HL-60/S4 (cell line): ENCODE results near the gene EYA2.

Source experiments
- in situ Hi-C: fragments of 300-500 bp; cut with MboI; formaldehyde crosslinking; loops from 2 replicates; pipeline ENCODE4 v1.14.3; 2022; ENCODE audit warnings: low sequenced_read_pairs

The EYA2 gene

DNA sequence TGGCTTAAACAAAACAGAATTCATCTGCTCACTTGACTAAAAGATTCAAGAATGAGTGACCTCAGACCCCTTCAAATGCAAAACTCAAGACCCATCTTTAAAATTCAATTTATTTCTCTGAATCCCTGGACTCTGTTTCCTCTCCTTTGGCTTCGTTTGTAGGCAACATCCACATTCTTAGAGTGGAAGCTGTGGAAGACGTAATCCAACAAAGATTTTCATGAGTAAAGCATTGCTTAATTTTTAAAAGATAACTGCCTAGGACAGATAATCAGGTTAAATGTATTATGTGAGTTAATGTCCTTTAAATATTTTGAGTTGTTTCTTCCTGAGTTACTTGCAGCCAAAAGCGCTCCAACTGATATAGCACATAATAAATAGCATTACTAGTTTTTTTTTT, 297.3 kb downstream of the EYA2 start:
- in situ Hi-C loops: no loop called here

DNA sequence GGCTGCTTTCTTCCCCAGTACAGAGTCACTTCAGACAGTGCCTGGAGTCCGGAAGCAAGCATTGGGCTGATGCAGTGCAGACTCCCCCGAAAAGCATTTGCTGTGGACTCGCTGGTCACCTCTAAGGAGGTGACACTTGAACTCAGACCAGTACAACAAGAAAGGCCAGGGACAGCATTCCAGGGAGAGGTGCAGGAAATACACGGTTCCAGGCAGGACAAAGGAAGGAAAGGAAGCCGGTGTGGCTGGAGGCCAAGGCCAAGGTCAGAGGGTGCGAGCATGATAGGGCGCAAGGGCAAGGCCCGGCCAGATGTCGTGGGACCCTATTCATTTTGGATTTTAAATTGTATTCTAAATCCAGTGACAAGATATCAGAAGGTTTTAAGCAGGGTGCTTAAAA, 300.9 kb downstream of the EYA2 start:
- in situ Hi-C loops: loop anchor here (5.0 kb wide), 1 partner anchor 187 kb away; no protein-coding TSS in a partner anchor

DNA sequence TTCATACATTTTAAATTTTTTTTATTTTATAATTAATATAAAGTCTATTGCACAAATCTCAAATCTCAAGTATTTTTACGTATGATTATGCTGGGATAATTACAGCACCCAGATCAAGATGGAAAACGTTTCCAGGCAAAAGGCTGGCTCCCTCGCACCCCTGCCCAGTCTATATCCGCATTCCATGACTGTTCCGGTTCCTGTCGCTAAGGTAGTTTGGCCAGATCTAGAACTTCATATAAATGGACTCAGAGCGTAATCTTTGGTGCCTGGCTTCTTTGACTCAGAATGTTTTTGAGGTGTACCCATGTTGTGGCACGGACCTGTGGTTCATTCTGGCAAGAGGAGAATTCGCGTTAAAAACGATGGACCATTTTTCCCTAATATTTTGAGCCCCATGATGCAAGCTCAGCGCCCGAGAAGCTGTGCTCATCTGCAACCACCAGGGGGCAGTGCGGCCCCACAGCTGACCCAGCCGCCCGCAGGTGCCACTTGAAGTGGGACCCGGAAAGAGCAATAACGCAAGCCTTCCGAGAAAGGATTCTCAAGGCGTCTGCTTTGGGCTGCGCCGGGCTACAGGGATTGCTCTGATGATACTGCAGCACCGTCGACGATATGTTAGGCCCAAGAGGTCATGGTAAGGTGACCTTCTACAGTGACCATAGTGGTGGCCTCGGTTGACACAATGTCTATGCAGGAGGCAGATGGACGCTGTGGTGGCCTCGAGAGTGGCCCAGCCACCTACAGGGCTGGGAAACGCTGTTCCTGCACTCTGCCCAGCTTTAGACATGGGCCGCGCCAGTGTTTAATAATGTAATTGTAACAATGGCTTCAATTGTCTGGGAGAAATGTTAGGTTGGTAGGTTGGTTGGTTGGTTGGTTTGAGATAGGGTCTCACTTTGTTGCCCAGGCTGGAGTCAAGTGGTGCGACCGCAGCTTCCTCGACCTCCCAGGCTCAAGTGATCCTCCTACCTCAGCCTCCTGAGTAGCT, 301.7 kb downstream of the EYA2 start:
- in situ Hi-C loops: loop anchor here (5.0 kb wide), 1 partner anchor 186 kb away; no protein-coding TSS in a partner anchor

DNA sequence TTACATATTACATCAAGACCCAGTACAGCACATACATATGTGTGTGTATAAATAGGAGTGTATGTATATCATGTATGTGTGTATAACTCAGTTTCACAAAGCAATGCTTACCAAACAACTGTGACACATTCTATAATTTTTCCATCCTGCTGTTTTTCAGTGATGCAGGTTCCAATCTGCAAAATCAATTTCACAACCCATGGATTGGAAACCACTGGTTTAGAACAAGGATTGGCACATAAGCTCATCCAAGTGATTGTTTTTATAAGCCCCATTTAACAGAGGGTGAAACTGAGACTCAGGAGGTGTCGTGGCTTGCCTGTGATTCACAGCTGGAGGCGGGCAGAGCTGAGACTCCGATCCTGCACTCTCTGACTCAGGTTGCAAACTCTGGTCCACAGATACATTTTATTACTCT, 303.6 kb downstream of the EYA2 start:
- in situ Hi-C loops: loop anchor here (5.0 kb wide), 1 partner anchor 184 kb away; no protein-coding TSS in a partner anchor

DNA sequence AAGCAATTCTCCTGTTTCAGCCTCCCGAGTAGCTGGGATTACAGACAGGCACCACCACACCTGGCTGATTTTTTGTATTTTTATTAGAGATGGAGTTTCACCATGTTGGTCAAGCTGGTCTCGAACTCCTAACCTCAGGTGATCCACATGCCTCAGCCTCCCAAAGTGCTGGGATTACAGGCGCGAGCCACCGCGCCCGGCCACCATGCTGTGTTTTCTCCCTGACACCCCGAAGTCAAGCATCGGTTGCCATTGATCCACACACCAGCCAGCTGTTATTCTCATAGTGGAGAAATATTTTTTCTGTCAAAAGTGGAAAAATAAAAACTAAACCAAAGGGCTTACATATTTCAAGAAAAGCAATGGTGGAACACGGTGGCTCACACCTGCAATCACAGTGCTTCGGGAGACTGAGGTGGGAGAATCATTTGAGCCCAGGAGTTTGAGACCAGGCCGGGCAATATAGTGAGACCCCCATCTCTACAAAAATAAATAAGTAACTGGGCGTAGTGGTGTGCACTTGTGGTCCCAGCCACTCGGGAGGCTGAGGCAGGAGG, 304.4 kb downstream of the EYA2 start:
- in situ Hi-C loops: loop anchor here (5.0 kb wide), 1 partner anchor 183 kb away; no protein-coding TSS in a partner anchor

DNA sequence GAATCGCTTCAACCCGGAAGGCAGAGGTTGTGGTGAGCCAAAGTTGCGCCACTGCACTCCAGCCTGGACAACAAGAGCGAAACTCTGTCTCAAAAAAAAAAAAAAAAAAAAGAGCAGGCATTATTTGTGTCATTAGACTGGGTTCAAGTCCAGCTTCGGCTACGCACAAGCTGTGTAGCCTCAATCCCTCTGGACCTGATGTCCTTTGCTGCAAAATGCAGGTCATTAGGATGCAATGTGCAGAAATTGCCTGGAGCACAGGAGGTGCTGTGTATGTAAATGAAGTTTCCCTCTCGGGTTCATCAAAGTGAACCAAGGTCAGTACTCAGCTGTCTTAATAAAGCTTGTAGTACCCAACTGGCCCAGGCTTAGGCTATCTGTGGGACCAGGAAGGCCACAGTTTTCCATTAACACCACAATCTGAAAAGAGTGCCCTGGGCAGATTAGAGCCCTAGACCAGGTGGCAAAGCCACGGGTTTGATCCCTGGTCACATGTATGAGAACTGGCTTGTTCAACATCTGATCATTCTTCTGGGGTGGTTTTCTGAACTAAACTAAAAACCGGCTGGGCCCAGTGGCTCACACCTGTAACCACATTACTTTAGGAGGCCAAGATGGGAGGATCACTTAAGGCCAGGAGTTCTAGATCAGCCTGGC, 306.6 kb downstream of the EYA2 start:
- in situ Hi-C loops: loop anchor here (25.0 kb wide), 2 partner anchors 436 to 1411 kb away; no protein-coding TSS in a partner anchor

DNA sequence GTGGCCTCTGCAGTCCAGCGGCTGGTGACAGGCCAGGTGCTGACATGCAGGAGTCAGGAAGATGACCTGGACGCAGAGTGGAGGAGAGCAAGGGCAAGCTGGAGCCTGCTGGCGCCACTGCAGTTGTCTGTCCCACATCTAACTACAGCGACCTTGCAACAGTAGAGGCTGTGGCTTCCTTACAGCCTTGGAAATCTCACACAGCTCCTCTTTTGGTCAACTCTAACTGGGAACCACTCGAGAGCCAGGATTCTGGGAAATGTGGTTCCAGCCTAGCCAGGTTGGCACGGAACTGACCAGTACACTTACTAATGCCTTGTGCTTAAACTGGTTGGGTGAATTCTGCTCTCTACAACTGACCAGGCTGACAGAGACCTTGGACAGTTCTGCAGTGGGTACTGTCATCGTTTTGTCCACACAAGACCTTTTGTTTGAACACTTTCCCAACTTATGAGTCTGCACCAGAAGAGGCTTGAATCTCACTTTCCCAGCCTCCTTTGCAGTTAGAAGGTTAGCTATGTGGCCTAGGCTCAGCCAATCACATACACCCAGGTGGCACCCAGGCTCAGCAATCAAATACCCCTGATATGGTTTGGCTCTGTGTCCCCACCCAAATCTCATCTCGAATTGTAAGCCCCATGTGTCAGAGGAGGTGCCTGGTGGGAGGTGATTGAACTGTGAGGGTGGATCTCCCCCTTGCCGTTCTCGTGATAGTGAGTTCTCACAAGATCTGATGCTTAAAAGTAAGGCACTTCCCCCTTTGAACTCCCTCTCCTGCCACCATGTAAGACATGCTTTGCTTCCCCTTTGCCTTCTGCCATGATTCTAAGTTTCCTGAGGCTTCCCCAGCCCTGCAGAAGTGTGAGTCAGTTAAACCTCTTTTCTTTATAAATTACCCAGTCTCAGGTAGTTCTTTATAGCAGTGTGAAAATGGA, 308.4 kb downstream of the EYA2 start:
- in situ Hi-C loops: loop anchor here (25.0 kb wide), 2 partner anchors 434 to 1409 kb away; no protein-coding TSS in a partner anchor

DNA sequence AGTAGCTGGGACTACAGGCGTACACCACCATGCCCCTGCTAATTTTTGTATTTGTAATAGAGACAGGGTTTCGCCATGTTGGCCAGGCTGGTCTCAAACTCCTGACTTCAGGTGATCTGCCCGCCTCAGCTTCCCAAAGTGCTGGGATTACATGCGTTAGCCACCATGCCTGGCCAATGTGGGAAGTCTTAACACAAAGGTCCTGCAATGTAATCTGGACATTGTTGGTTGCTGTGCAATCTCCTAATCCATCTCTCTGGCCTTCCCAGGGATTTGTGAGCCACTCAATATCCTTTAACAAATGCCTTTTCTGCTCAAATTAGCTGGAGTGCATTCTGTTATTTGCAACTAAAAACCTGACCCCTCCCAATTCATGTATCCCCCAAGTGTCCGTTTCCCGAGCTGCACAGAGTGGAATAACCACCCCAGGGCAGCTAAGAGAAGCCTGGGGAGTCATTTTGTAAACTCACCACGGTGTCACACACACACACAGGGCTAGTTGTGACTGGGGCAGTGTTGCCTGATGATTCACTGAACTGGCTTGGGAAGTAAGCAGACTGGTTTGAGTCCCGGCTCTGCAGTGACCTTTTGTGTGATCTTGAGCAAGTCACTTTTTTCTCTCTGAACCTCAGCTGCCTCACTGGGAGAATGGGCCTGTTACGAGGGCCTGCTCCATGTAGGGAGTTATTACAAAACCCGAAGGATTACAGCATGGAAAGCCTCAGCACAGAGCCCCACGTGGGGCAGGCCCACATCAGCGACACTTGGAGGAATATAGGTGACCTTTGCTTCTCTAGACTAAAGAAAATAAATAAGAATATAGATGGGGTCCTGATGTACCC, 309.6 kb downstream of the EYA2 start:
- in situ Hi-C loops: loop anchor here (25.0 kb wide), 2 partner anchors 433 to 1408 kb away; no protein-coding TSS in a partner anchor

DNA sequence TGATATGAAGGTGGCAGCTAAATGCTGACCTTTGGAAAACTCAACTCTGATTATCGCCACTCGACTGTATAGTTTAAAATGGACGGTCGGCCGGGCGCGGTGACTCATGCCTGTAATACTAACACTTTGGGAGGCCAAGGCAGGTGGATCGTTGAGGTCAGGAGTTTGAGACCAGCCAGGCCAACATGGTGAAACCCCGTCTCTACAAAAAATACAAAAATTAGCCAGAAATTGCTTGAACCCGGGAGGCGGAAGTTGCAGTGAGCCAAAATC, 310.1 kb downstream of the EYA2 start:
- in situ Hi-C loops: loop anchor here (25.0 kb wide), 2 partner anchors 433 to 1408 kb away; no protein-coding TSS in a partner anchor

DNA sequence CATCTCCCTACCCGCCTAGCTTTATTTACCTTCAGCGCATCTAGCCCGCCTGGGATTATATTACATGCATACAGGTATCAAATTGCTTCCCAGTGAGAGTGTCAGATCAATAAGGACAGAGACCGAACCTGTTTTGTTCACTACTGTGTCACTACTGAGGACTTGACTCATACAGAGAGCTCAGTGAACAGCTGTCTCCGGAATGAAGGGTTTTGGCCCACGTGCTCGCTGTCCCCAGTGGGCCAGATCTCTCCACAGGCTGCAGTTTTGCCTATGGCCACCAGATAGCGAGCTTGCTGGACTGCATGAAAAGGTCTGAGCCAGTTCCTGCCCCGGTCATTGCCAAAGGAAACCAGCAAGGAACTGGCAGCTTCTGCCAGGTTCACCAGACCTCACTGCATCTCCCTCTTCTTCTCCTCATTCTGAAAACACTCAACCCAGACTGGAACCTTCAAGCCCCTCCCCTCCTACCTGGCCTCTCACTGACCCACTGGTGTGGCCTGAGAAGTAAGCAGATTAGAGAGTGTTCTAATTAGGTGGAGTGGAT, 311.0 kb downstream of the EYA2 start:
- in situ Hi-C loops: loop anchor here (25.0 kb wide), 2 partner anchors 432 to 1407 kb away; no protein-coding TSS in a partner anchor

DNA sequence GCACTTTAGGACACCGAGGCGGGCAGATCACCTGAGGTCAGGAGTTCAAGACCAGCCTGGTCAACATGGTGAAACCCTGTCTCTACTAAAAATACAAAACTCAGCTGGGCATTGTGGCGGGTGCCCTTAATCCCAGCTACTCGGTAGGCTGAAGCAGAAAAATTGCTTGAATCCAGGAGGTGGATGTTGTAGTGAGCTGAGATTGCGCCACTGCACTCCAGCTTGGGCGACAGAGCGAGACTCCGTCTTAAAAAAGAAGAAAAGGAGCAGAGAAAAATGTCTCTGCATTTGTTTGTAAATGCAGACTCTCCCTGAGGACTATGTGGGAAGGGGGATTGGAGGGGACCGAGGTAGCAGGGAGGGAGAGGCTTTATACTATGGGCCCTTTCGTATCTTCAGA, 311.9 kb downstream of the EYA2 start:
- in situ Hi-C loops: loop anchor here (25.0 kb wide), 2 partner anchors 431 to 1406 kb away; no protein-coding TSS in a partner anchor

DNA sequence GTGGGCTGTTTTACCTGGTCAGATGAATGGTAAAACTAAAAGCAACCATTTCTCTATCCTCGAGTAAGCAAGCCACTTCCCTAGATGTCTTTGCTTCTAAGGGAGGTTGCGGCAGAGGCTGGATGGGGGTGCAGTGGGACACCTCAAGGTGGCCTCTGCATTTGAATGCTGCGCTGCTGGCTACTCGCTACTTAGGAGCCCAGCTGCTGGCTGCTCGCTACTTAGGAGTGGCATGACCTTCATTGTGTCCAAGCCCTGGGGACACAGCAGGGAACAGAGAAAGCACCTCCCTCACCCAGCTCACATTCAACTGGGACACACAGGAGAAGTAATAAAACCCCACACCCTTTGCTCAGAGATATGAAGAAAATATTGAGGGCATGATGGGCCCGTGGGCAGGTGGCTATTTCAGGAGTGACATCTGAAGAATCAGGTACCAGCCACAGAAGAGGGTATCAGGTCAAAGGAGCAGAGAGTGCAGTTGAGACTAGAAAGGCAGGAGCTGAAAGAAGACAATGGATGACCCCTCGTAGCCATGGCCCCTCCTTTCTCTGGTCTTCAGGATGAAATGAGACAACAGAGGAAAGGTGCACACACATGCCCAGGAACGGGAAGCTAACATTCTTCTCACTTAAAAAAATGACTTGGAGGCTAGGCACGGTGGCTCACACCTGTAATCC, 312.5 kb downstream of the EYA2 start:
- in situ Hi-C loops: loop anchor here (25.0 kb wide), 2 partner anchors 430 to 1405 kb away; no protein-coding TSS in a partner anchor

DNA sequence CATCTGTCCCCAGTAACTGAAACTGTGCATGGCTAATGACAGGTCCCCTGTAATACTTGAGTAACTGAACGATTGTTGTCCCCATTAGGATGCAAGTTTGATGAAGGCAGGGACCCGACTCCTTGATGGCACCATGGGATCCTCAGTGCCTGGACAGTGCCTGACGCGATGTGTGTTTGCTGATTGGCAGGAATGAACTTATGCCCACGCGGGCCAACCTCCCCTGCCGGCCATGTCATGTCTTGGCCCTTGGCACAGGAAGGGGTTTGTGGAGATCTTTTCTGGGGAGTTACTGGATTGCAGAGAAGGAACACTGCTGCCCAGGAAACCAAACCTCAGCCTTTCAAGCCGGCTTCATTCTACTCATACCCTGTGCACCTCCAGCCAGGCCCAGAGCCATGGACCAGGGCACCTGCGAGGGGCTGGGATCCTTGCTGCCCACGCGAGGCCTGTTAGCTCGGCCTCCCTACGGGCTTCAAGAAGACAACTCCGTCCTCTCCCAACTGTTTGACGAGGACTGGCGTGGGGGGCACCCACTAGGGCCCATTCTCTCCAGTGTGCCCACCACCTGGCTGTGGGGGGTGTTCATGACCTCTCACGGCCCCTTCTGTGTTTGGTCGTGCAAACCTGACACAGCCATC, 314.0 kb downstream of the EYA2 start:
- in situ Hi-C loops: loop anchor here (25.0 kb wide), 2 partner anchors 429 to 1404 kb away; no protein-coding TSS in a partner anchor

DNA sequence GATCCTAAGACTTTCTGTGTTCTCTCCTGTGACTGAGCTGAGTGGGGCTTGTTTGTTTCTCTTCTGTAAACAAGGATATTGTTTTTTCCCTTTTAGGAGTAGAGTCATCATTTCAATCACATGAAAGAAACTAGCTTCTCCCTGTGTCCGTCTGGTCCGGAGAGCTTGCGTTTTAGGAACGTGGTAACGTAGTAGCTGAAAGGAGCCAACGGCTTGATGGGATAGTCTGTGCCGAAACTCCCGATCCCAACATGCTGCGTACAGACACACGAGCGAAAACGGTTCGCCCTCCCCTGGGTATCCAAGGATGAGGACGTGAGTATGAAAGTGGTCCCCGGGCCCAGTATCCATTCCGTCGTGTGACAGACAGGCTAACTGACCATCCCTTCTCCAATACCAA, 315.3 kb downstream of the EYA2 start:
- in situ Hi-C loops: loop anchor here (25.0 kb wide), 2 partner anchors 427 to 1402 kb away; no protein-coding TSS in a partner anchor

DNA sequence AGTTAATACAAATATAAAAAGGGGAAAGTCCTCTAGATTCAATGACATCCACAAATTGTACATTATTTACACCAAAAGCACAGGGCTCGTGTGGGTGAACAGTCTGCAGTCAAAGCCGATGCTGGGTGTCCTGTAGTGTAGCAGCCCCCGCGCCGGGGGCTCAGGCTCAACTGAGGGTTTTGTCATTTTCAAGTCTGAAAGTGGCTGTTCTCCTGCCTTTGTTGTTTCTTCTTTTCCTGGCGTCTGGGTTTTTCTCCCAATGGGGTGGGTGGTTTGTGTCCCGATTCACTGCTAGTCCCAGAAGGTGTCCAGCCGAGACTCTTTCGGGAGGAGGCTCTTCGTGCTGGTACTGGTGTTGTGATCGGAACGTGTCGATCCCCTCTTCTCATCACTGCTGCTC, 315.8 kb downstream of the EYA2 start:
- in situ Hi-C loops: loop anchor here (25.0 kb wide), 2 partner anchors 427 to 1402 kb away; no protein-coding TSS in a partner anchor

DNA sequence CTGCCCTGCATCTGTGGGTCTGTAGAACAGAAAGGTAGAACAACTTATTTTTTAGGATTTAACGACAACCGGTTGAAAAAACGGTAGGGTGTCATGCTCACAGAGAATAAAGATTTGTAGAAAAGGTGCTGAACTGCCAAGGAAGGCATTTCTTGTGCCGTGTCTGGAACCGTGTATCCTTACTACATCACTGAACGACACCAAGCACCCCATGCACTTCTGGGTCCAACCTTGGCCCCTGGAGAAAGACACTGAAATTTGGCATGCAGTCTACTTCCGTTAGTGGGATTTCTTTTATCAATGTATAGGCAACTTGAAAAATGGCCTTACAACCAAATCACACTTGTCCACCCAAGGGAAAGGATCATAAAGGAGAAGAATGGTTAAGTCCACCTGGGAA, 316.4 kb downstream of the EYA2 start:
- in situ Hi-C loops: loop anchor here (25.0 kb wide), 2 partner anchors 426 to 1401 kb away; no protein-coding TSS in a partner anchor

DNA sequence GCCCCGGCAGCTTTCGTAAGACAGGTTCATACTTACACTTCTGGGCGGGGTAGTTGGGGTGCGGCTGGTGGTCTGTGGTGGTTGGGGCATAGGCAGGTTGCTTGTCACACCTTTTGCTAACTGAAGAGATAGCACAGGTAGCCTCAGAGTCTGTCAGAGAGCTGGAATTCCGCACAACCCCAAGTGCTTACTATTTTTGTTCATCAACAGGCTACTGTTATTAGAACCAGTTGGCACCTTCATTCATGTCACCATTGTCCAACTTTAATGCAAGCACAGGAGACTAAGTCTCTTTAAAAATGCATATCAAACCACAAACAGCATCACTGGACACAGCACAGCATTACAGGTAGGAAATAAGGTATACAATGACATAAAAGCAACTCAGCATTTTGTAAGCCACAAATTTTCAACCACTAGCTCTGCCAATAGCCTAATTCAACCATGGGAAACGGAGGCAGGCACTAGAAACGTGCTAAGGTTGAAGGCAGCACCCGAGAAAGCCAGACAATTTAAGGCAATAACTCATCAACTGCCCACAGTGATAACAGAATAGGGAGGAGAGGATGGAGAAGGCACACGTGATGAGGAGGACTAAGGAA, 318.1 kb downstream of the EYA2 start:
- in situ Hi-C loops: loop anchor here (25.0 kb wide), 2 partner anchors 425 to 1400 kb away; no protein-coding TSS in a partner anchor
